Lower lobe of right lung (tissue), 2 donors: ENCODE measurements around the gene USP9Y. TPM values are rescaled to one million over a fixed set of nuclear protein-coding genes. Genes with fewer than 3 reads are reported as not detected.

ENCODE experiments used
- ATAC-seq, 2 donors: fragments of 200-7000 bp; cut with Tn5 transposase; one replicate each; pipeline ENCODE4 v1.9.1; 2020 to 2022; ENCODE audit warnings: mild to moderate bottlenecking in 2 of 2, moderate library complexity in 2 of 2
- DNase-seq: peaks from one replicate; pipeline ENCODE4 v3.0.0-alpha.2; 2020
- H3K27ac ChIP-seq: fragments of 200-600 bp; one replicate; pipeline ENCODE4 v1.8.0; 2022
- H3K27me3 ChIP-seq: fragments of 200-600 bp; one replicate; pipeline ENCODE4 v1.8.0; 2022; ENCODE audit warnings: low read depth
- H3K36me3 ChIP-seq: fragments of 200-600 bp; one replicate; pipeline ENCODE4 v1.8.0; 2022; ENCODE audit warnings: mild to moderate bottlenecking
- H3K4me1 ChIP-seq: fragments of 200-600 bp; one replicate; pipeline ENCODE4 v1.8.0; 2022
- H3K4me3 ChIP-seq: fragments of 200-600 bp; one replicate; pipeline ENCODE4 v1.8.0; 2022; ENCODE audit warnings: mild to moderate bottlenecking
- H3K9me3 ChIP-seq: fragments of 200-600 bp; one replicate; pipeline ENCODE4 v1.8.0; 2022
- CTCF ChIP-seq: fragments of 200-600 bp; IDR thresholded peaks from one replicate; pipeline ENCODE4 v1.8.0; 2022; ENCODE audit warnings: antibody characterized with exemption, mild to moderate bottlenecking
- intact Hi-C: fragments of 100-400 bp; cut with DNase I; formaldehyde crosslinking; loops from one replicate; pipeline ENCODE4 v1.11.0; 2022
- total RNA-seq: library from RNA; stranded (reverse); fragmentation: NEBNext Ultra II Directional; extraction: Animal tissue kit (Norgen Biotek cat#: 25700); gene quantifications from one replicate; pipeline ENCODE4 v1.2.1, GENCODE V29; 2021
- donor health status: DM: no; HTN: yes; CAD: no; lungs with severe emphysema.

Gene USP9Y
- total RNA-seq, 1 donor from 2014 or later: 17.7 TPM

- DNase-seq (no peak), ATAC-seq (no peak)
- no peak for TF ChIP-seq CTCF
- Histone ChIP-seq H3K9me3 (no peaks in the 10 kb centered on the region), H3K4me1 (no peaks in the 10 kb centered on the region), H3K27ac (no peak overlapping the region), H3K36me3 (peaks cover 14% of the 10 kb centered on the region), H3K27me3 (no peaks in the 10 kb centered on the region), H3K4me3 (no peak overlapping the region)
- intact Hi-C loops: no loop called here
These were observed 93.0 kb downstream of the USP9Y start for GRCh38 chrY:12793999-12794398.

DNA sequence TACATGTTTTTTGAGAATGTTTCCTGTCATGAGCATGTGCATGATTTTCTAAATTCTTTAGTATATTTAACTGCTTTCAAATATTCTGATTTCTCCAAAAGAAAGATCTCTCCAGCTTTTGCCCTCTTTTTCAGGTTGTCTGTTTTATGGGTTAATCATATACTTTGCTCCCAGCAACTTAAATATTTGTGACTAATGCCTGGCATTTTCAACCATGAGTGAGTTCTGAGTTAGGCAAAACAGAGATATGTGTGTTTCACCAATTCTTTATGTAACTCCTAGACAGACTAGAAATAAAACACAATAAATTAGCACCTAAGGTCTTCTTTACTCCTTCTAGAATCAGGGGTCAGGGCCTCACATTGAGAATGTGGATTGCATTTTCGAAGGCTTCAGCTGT is 107.0 kb downstream of the USP9Y start:
- H3K9me3 ChIP-seq: no peaks in the 10 kb centered on the region
- intact Hi-C loops: no loop called here
- H3K27me3 ChIP-seq: no peaks in the 10 kb centered on the region
- H3K4me1 ChIP-seq: no peaks in the 10 kb centered on the region
- ATAC-seq (no peak), DNase-seq (no peak)
- no peak for TF ChIP-seq CTCF
- H3K36me3 ChIP-seq: peaks cover 37% of the 10 kb centered on the region
- H3K27ac ChIP-seq: no peak overlapping the region
- H3K4me3 ChIP-seq: no peak overlapping the region

GRCh38 chrY:12809034-12809433 is 108.0 kb downstream of the USP9Y start:
- DNase-seq (no peak), ATAC-seq (no peak)
- Histone ChIP-seq H3K27ac (no peak overlapping the region), H3K4me3 (no peak overlapping the region), H3K9me3 (no peaks in the 10 kb centered on the region), H3K4me1 (no peaks in the 10 kb centered on the region), H3K36me3 (peaks cover 42% of the 10 kb centered on the region), H3K27me3 (no peaks in the 10 kb centered on the region)
- TF ChIP-seq CTCF: peak; percentile 29
- intact Hi-C loops: no loop called here

DNA sequence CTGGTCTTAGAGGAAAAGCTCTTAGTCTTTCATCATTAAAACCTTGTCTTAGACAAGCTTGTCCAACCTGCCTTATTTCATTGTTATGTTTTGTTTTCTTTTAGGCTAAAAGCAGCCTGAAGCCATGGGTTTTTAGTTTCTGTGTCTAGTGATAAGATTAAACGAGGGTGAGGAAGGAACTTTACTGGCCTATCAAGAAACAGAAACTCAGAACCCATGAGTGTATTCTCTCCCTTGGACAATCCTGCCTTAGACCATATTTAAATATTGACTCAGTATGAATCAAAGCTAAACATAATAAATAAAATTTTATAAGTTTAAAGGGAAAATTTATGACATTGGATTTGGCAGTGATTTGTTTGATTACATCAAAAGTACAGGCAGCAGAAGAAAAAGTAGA is 122.4 kb downstream of the USP9Y start:
- intact Hi-C loops: no loop called here
- DNase-seq: no peak
- no peaks in the 10 kb centered on the region for H3K9me3 ChIP-seq
- H3K36me3 ChIP-seq: peaks cover 13% of the 10 kb centered on the region
- no peak overlapping the region for H3K4me3 ChIP-seq
- no peak for TF ChIP-seq CTCF
- no peaks in the 10 kb centered on the region for H3K4me1 ChIP-seq
- no peak overlapping the region for H3K27ac ChIP-seq
- ATAC-seq: no peak
- no peaks in the 10 kb centered on the region for H3K27me3 ChIP-seq

GRCh38 chrY:12826791-12827190 is 125.8 kb downstream of the USP9Y start:
- H3K27ac ChIP-seq: no peak overlapping the region
- H3K27me3 ChIP-seq: no peaks in the 10 kb centered on the region
- no peaks in the 10 kb centered on the region for H3K36me3 ChIP-seq
- no peaks in the 10 kb centered on the region for H3K9me3 ChIP-seq
- intact Hi-C loops: no loop called here
- DNase-seq (no peak), ATAC-seq (no peak)
- no peak overlapping the region for H3K4me3 ChIP-seq
- no peak for TF ChIP-seq CTCF
- no peaks in the 10 kb centered on the region for H3K4me1 ChIP-seq

DNA sequence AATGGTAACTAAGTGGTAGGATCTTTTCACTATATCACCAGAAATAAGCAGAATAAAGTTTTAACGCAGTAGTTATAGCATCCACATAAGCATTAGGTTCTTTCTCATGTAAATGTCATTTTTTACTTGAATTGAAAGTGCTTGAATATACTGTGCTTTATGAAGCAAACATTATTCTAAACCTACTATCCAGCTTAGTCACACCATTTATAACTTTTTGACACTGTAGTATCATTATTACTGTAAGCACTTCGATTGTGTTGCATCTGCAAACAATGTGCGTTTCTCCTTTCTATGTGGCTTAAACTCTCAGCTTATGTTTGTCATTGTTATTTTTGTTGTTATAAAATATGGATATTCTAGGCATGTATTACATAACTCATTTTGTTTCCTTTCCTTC is 132.3 kb downstream of the USP9Y start:
- Histone ChIP-seq H3K9me3 (no peaks in the 10 kb centered on the region), H3K27ac (no peak overlapping the region), H3K27me3 (no peaks in the 10 kb centered on the region), H3K4me3 (no peak overlapping the region), H3K4me1 (no peaks in the 10 kb centered on the region), H3K36me3 (peaks cover 7% of the 10 kb centered on the region)
- DNase-seq: no peak
- intact Hi-C loops: no loop called here
- no peak for ATAC-seq
- TF ChIP-seq CTCF: no peak
